H54 (cell line): ENCODE data around the gene CDH20.

Experiments
- DNase-seq: peaks from one replicate; pipeline ENCODE4 v3.0.0; 2011; ENCODE audit warnings: low spot score, mixed read lengths; ENCODE audit not compliant: insufficient read length
- FAIRE-seq: peaks from 3 replicates; lab custom pipeline; 2011; peaks lifted over from hg19 to GRCh38; lab: Jason Lieb, UNC
- POLR2A ChIP-seq: IDR thresholded peaks from 2 replicates; pipeline ENCODE4 v1.6.1; 2011; ENCODE audit warnings: low read depth, mild to moderate bottlenecking, low read length

Gene CDH20

DNA sequence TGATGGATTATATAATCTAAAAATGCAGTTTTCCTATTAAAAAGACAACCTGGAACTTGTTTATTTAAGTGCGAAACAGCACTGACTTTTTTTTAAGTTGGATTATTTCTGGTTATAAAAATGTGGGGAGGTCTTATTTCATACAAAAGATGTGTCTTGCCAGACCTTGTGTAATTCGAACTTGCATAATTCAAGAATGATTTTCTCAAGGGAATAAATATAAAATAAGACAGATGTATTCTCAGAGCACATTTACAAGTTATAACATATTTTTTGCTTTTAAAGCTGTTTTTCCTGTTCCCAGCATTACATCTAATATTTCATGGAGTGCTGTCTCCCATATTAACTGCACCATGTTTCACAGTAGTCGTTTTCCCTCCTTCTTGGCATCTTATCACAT, 263.1 kb downstream of the CDH20 start:
- no peak for FAIRE-seq
- no peak for DNase-seq
- TF ChIP-seq POLR2A = no peak

DNA sequence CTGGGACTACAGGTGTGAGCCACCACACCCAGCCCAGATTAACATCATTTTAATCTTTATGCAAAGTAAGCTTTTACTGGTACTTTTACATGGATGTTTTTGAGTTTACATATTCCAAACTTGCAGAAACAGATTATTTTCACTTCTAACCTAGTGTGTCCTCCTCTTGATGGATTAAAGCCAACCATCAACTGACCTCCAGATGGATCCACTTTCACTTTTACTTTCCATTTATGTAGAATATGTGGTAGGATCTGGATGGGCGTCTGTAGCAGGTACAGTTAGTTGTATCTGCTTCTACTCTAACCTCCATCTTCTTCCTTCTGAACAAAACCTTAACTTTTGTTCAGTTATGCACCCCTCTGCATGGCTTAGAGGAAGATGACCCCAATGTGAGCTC, 264.1 kb downstream of the CDH20 start:
- TF ChIP-seq POLR2A = no peak
- no peak for DNase-seq
- FAIRE-seq = no peak

DNA sequence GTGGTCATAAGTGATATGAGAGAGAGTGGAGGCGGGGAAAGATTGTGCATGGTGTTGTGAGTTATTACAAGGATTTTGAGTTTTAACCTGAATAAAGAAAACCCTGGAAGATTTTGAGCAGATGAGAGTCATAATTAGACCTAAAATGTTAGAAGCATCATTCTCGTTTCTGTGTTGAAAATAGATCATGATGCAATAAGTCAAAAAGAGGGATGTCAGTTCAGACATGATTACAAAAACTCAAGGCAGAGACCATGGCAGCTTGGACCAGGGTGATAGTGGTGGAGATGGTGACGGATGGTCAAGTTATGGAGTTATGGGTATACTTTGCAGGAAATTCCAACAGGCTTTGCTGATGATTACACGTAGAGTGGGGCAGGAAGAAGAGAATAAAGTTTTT, 267.2 kb downstream of the CDH20 start:
- no peak for TF ChIP-seq POLR2A
- DNase-seq = no peak
- no peak for FAIRE-seq

DNA sequence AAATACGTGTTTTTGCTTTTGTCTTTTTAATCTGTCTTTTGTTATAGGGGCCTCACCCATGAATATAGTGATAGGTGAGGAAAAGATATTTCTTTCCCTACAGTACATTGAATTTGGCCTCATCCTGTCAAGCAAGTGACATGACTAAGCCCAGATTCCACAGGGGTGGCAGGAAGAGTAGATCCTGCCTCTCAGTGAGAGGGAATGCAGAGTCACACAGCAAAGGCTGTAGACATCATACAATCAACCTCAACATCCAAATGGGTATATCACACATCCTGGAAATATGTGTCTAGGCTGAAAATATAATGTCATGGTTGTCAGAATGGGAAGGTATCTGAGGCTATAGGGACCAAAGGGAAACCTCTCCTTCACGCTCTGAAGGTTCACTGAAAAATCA, 269.6 kb downstream of the CDH20 start:
- no peak for TF ChIP-seq POLR2A
- no peak for FAIRE-seq
- DNase-seq = no peak
